ENCODE data around the gene ZFYVE1.
"Not testable (repeated sequence)": the region's sequence is repeated elsewhere in the genome, so short reads cannot be mapped to it uniquely, and the experiment has no call there.

Gene ZFYVE1

GRCh38 chr14:73026845-73027542 lies at the start of gene ZFYVE1:
Gene ZFYVE1 (minus strand): TSS chr14:73027106. CDS start chr14:73024508, 2,598 bp downstream.
- peak; percentile 99 for DNase-seq

- no peak for DNase-seq
Measured at GRCh38 chr14:73069585-73069984, 42.7 kb upstream of the ZFYVE1 start.

- no peak for DNase-seq
Measured at GRCh38 chr14:73058922-73059673, 32.2 kb upstream of the ZFYVE1 start.

- DNase-seq: peak; percentile 98
Measured at GRCh38 chr14:73058224-73058921, 31.5 kb upstream of the ZFYVE1 start, which contains the start of gene RBM25. Gene RBM25 (plus strand): TSS chr14:73058534. CDS start chr14:73071642, 13,108 bp downstream.

GRCh38 chr14:73057944-73058223 lies 31.0 kb upstream of the ZFYVE1 start:
- DNase-seq: no peak

GRCh38 chr14:73055251-73055650 lies 28.3 kb upstream of the ZFYVE1 start:
- no peak for DNase-seq

GRCh38 chr14:73049428-73049827 lies 22.5 kb upstream of the ZFYVE1 start:
- no peak for DNase-seq

GRCh38 chr14:73047808-73048207 lies 20.9 kb upstream of the ZFYVE1 start:
- no peak for DNase-seq

- not testable (repeated sequence) for DNase-seq
Measured at GRCh38 chr14:73036706-73037450, 10.0 kb upstream of the ZFYVE1 start.

- DNase-seq: no peak
Measured at GRCh38 chr14:73027984-73028383, 1.1 kb upstream of the ZFYVE1 start.

- DNase-seq: no peak
Measured at GRCh38 chr14:73027546-73027945, 640 bp upstream of the ZFYVE1 start.

GRCh38 chr14:73026243-73026844 lies 562 bp downstream of the ZFYVE1 start:
- no peak for DNase-seq

GRCh38 chr14:73025544-73025943 lies 1.4 kb downstream of the ZFYVE1 start:
- no peak for DNase-seq

- DNase-seq: no peak
Measured at GRCh38 chr14:73022051-73022450, 4.9 kb downstream of the ZFYVE1 start.

GRCh38 chr14:73016011-73016410 lies 10.9 kb downstream of the ZFYVE1 start:
- not testable (repeated sequence) for DNase-seq

GRCh38 chr14:73015552-73015951 lies 11.4 kb downstream of the ZFYVE1 start:
- DNase-seq: not testable (repeated sequence)

- no peak for DNase-seq
Measured at GRCh38 chr14:73014105-73014504, 12.8 kb downstream of the ZFYVE1 start.

GRCh38 chr14:73011189-73011588 lies 15.7 kb downstream of the ZFYVE1 start:
- DNase-seq: not testable (repeated sequence)

GRCh38 chr14:73008501-73008900 lies 18.4 kb downstream of the ZFYVE1 start:
- DNase-seq: no peak

- no peak for DNase-seq
Measured at GRCh38 chr14:73007835-73008234, 19.1 kb downstream of the ZFYVE1 start.

GRCh38 chr14:73004641-73005040 lies 22.3 kb downstream of the ZFYVE1 start:
- DNase-seq: not testable (repeated sequence)

- DNase-seq: no peak
Measured at GRCh38 chr14:73003681-73004080, 23.2 kb downstream of the ZFYVE1 start.

- no peak for DNase-seq
Measured at GRCh38 chr14:73000073-73000472, 26.8 kb downstream of the ZFYVE1 start.
